Breast epithelium (tissue), 3 donors: ENCODE data around the gene BLOC1S6.

Source experiments
- POLR2A ChIP-seq: fragments of 450-650 bp; IDR thresholded peaks from one replicate; pipeline ENCODE4 v1.6.1; 2016; ENCODE audit warnings: antibody characterized with exemption, mild to moderate bottlenecking, moderate library complexity
- TF ChIP-seq, protein P1 (sequence below), 3 donors: fragments of 450-650 bp; IDR thresholded peaks; one replicate each; pipeline ENCODE4 v1.5.1; 2016 to 2017; ENCODE audit warnings: antibody characterized with exemption in 3 of 3, mild to moderate bottlenecking in 3 of 3, moderate library complexity in 3 of 3

GRCh38 chr15:45550436-45550835, 36.7 kb upstream of the BLOC1S6 start:
- TF ChIP-seq, protein P1, sequence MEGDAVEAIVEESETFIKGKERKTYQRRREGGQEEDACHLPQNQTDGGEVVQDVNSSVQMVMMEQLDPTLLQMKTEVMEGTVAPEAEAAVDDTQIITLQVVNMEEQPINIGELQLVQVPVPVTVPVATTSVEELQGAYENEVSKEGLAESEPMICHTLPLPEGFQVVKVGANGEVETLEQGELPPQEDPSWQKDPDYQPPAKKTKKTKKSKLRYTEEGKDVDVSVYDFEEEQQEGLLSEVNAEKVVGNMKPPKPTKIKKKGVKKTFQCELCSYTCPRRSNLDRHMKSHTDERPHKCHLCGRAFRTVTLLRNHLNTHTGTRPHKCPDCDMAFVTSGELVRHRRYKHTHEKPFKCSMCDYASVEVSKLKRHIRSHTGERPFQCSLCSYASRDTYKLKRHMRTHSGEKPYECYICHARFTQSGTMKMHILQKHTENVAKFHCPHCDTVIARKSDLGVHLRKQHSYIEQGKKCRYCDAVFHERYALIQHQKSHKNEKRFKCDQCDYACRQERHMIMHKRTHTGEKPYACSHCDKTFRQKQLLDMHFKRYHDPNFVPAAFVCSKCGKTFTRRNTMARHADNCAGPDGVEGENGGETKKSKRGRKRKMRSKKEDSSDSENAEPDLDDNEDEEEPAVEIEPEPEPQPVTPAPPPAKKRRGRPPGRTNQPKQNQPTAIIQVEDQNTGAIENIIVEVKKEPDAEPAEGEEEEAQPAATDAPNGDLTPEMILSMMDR (IDR thresholded peaks at IDR 0.05): no peak
- TF ChIP-seq POLR2A: no peak
